Renal cortex interstitium (tissue), 11 donors: ENCODE data around the gene BTN2A1. TPM values are rescaled to one million over a fixed set of nuclear protein-coding genes. Genes with fewer than 3 reads are reported as not detected.
"Not testable (repeated sequence)": the region's sequence is repeated elsewhere in the genome, so short reads cannot be mapped to it uniquely, and the experiment has no call there.

ENCODE experiments used
- DNase-seq, 11 donors: peaks; one replicate each; pipeline ENCODE4 v3.0.0-alpha.2; 2013; ENCODE audit warnings: low read depth in 9 of 11, low spot score in 4 of 11; ENCODE audit errors: extremely low read depth in 1 of 11
- polyA plus RNA-seq, 3 donors: library from polyadenylated mRNA; unstranded; fragments of 120-200 nt; gene quantifications; one replicate each; pipeline ENCODE4 v1.2.1, GENCODE V29; 2013; ENCODE audit not compliant: insufficient read length in 3 of 3

The BTN2A1 gene
- polyA plus RNA-seq, 3 donors: 27.5 to 35.5 (median 30.5) TPM

DNA sequence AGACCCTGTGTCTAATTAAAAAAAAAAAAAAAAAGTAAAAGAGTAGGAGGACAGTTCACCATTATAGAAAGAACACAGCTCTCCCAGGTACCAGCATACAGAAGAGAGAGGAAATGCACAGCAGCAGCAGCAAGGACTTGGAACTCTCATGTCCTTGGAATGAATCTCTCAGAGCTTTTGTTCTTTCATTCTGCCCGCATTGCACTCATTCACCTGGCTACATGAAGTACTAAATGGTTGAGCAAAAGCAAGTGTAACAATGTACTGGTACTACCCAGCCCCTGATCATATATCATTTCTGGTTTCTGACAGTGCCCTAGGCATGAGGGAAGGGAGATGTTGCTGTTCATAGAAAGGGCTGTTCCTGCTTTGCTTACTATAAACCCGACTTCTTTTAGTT lies 29.5 kb upstream of the BTN2A1 start:
- no peak for DNase-seq

DNA sequence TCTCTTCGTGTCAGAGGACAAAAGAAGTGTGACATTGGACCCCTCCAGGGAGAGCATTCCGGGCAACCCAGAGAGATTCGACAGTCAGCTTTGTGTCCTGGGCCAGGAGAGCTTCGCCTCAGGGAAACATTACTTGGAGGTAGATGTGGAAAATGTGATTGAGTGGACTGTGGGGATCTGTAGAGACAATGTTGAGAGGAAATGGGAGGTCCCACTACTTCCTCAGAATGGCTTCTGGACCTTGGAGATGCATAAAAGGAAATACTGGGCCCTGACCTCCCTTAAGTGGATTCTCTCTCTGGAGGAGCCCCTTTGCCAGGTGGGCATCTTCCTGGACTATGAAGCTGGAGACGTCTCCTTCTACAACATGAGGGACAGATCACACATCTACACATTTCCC lies 27.0 kb upstream of the BTN2A1 start:
- no peak for DNase-seq

DNA sequence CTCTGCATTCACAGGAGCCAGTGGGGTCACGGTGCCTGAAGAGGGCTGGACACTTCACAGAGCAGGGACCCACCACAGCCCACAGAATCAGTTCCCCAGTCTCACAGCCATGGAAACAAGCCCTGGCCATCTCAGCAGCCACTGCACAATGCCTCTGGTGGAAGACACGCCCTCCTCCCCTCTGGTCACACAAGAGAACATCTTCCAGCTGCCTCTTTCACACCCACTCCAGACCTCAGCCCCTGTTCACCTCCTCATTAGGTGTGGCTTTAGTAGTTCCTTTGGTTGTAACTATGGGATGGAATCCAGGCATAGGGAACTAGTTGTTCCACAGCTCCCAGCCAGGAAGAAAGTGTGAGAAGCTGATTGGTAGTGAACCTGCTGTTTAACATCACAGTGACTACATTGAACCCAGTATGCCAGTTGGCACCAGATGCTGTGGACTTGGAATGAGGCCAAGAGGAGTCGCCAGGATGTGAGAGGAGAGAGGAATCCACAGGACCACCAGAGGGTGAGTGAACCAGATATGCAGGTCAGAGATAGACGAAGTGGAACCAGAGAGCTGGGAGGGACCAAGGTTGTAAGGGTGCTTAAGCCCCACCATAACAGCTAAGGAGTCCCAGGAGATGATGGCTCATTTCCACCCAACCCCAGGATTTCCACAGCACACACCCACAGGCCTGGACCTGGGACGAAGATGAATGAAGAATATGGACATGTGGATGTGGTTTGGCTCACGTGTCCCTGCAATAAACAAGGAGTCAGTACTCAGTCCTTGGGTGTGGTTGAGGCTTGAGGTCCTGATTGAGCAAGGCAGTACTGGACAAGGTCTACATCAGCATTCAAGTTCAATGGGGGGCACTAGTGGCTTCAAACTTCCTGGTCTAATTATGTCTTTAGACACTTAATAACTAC lies 26.2 kb upstream of the BTN2A1 start:
- no peak for DNase-seq

DNA sequence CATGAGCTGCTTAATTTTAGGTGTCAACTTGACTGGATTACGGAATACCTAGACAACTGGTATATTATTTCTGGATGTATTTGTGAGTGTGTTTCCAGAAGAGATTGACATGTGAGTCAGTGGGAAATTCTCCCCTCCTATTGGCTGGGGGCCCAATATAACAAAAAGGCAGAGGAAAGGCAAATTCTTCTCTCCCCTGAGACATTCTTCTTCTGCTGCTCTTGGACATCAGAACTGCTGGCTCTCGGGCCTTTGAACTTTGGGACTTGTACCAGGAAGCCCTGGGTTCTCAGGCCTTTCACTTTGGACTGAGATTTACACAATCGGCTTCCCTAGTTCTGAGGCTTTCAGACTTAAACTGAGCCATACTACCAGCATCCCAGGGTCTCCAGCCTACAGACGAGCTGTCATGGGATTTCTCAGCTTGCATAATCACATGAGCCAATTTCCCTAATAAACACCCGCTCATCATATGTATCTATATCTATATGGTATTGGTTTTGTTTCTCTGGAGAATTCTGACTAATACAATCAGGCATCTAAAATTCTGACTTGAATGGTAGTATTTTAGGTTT lies 25.0 kb upstream of the BTN2A1 start:
- no peak for DNase-seq

DNA sequence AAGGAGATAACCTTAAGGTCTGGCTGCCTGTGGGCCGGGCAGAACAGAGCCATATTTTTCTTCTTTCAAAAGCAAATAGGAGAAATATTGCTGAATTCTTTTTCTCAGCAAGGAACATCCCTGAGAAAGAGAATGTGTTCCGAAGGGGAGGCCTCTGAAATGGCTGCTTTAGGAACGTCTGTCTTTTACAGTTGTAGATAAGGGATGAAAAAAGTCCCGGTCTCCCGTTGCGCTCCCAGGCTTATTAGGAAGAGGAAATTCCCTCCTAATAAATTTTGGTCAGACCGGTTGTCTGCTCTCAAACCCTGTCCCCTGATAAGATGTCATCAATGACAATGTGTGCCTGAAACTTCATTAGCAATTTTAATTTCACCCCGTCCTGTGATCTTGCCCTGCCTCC lies 24.1 kb upstream of the BTN2A1 start:
- DNase-seq: not testable (repeated sequence)

DNA sequence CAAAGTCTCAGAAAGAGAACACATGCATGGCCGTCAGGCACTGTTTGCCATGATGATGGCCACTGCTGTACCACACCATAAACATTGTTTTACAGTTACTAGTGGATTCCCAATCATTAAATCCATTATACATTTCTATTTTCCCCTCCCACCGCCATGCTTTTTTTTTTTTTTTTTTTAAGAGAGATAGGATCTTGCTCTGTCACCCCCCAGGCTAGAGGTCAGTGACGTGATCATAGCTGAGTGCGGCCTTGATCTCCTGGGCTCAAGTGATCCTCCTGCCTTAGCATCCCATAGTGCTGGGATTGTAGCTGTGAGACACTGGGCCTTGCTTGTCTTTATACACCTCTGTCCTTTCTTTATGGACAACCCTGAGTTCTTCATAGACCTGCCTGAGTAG lies 21.7 kb upstream of the BTN2A1 start:
- DNase-seq: no peak

DNA sequence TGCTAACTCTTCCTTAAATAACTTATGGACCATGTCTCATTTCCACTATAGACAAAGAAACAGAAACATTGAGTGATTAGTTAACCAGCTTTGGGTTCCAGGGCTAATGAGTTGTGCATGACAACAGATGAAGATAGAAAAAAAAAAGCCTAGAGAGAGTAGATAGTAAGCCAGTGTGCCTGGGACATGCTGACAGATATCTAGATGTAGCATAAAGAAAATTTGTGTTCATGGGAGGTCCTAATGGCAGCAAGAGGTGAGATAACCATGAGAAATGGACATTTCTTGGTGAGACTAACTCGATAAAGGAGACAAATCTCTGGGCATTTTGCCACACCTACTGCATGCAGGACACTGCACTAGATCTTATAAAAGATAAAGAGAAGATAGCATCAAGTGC lies 20.2 kb upstream of the BTN2A1 start:
- DNase-seq: no peak

DNA sequence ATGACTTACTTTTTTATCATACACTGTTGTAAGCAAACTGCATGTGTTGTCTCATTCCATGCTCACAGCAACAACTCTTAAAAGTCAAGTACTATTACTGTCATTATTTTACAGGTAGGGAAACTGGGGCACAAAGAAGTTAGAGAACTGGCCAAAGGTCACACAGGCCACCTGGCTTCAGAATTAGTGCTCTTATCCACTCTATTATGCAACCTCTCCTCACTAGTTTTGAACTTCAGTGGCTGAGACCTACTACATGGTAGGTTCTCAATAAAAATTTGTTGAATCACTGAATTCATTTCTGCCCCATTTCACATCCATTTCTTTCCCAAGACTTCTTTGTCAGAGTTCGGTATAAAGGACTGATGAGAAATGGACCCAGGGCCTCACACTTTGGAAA lies 19.8 kb upstream of the BTN2A1 start:
- DNase-seq: no peak

DNA sequence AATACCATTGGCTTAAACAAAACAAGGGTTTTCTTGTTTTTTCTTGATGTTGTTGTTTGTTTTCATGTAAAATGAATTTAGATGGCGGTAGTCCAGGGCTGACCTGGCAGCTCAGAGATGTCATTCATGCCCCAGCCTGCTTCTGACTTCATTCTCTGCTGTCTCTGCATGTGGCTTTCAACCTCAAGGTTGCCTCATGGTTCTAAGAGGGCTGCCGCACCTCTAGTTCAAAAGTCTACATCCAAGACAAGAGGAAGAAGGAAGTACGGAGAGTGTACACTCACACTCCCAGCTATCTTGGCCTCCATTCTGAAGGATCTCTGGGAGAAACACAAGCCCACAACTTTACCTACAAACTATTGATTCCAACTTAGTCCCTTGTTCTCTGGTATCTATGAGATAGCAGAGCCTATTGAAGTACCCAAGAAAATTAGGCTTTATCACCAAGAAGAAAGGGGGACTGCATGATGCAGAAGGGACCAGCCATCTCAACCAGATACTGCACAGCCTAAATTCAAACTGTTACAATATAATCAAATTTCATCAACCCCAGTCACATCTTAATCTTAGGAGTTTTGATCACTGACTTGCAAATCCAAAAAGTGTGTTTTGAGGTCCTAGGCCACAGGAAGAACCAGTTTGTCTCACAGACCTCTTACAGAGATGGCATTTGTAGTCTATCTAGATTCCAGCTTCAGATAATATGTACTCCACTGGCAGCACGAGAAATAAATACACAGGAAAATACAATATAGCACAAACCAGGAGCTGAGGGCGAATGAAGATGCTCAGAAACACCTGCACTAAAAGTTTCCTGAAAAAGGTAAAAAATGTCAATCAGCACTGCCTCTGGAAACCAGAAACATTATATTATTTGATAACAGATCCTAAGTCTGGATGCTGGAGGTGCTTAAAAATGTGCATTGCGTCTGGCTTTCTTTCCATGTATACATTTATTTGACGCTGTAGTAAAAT lies 18.3 kb upstream of the BTN2A1 start:
- DNase-seq: no peak

DNA sequence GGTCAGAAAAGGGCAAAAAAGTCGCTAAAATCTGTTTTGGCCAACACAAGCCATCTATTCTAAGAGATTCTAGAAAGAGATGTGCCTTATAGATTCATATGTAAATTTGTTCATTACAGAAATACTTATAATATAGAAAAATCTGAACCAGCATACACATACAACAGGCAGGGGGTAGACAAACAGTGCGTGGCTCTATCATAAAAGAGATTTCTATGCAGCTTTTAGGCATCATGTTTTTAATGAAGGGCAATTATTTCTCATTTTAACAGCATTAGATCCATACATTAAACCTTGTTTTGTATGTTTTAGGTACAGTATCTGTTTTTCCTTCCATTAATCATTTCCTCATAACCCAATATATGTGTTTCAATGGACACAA lies 16.8 kb upstream of the BTN2A1 start:
- DNase-seq: no peak

DNA sequence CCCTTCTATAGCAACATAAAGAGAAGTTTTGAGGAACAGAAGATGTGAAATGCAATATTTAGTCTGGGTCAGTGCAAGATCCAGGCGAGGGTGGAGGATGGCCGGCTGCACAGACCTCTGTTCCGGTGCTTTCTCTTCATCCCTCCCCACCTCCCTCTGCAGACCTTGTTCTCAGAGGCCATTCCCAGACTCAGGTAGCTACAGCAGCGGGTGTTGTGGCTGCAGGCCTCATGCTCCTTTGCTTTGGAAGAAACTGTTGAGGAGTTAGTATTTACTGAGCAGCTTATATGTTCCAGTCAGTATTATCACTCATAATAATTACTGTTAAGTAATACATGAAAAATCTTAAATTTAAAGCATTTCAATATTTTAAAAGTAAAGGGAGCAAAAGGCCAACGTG lies 15.8 kb upstream of the BTN2A1 start:
- DNase-seq: no peak

DNA sequence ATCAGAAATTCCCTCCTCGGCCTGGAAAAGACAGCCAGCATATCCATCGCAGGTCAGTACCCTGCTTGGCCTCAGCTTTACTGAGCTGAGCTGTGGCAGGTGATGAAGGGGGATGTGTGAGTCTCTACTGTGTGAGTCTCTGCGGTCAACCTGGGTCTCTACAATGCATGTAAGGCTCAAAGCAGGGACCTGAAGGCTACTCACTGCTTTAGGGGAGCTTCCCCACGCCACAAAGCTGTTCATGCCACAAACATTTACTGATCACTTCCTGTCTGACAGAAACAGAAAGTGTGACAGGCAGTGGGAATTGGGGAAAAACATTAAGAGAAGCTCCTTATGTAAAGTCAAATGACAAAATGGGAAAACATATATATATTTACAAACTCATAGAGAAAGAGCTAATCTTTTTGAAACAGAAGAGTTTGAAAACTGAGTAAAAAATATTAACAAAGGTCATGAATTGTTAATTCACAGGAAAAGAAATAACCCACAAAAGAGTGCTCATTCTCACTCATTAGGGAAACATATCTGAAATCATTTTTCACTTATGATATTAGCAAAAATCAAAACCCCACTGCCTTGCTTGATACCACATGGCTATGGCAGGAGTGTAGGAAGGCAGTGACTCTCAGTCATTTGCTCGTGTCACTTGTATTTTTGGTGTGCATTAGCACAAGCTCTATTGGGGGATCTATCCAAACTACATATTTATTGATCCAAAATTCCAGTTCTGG lies 11.7 kb upstream of the BTN2A1 start:
- DNase-seq: no peak

DNA sequence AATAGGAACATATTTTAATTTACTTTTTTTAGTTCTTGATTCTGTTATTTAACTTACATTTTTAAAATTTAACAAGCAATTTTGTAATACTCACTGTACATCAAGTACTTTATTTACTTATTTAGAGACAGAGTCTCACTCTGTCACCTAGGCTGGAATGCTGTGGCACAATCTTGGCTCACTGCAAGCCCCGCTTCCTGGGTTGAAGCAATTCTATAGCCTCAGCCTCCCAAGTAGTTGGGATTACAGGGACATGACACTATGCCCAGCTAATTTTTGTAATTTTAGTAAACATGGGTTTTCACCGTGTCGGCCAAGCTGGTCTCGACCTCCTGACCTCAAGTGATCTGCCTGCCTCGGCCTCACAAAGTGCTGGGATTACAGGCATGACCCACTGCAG lies 10.5 kb upstream of the BTN2A1 start:
- DNase-seq: no peak

DNA sequence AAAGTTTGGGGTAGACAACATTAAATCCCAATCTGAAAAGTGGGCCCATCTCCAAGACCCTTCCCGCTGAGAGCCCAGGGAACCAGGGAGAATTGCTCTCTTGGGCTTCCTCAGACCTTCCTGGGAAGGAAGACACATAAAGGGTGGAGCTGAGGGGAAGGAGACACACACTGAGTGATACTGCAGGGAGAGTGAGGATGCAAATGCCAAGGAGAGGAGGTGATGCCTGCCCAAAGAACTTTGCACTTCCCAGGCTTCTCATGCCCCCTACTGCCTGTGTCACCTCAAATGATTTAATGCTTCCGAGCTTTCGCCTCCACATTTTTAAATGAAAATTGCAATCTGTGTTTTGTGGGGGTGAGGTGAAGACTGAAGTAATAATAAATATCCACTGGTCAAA lies 7.5 kb upstream of the BTN2A1 start:
- no peak for DNase-seq

DNA sequence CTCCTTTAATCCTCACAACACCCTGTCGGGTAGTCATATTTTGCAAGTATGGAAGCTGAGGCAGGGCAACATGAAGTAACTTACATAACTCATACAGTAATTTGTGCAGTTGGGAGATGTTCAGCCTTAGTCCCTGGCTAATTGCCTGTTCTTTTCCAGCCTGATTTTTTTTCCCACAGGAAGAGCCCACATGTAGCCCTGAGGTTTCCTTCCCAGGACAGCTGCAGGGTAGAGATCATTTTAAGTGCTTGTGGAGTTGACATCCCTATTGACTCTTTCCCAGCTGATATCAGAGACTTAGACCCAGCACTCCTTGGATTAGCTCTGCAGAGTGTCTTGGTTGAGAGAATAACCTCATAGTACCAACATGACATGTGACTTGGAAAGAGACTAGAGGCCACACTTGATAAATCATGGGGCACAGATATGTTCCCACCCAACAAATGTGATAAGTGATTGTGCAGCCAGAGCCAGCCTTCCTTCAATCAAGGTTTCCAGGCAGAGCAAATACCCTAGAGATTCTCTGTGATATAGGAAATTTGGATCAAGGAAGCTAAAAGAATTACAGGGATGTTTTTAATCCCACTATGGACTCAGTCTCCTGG lies 5.0 kb upstream of the BTN2A1 start:
- DNase-seq: no peak

DNA sequence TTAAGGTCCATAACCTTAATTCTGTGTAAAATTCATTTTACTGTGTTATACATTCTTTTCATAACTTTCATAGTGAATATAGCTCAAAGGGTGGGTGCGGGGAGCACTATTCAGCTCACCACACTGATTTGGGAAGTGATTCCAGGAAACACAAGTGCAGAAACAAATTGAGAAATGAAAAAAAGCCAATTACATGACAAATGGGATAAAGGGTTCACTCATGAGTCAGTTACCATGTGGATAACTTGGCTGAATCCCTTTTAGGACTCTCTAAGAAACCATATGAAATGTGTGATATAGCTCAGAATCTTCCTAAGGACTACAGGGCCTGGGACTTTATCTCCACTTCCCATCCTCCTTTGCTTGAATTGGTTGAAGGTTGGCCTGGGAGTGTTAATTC lies 3.1 kb upstream of the BTN2A1 start:
- no peak for DNase-seq

DNA sequence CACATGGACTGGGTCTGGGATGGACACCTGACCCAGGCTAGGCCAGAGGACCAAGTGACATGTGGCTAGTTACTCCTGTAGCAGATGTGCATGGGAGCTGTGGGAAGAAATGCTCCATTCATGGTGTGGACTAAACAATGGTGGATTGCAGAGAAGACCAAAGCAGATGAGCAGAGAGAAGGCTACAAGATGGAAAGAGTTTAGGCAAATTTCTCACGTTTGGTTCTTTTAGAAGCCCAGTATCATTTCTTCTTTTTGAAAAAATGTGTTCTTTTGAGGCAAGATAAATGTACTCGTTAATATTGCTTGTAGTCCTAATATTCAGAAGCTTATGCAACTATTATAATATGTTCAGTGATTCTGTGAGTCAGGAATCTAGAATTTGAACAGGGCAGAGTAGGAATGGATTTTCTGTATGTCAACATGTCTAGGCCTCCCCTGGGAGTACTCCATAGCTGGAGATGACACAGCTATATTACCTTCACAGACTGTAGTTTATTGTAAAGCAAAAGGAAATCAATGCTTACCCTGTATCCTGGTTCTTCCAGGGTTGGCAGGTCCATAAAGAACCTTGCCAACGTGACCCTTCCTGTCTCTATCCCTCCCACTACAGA lies 2.3 kb upstream of the BTN2A1 start:
- no peak for DNase-seq

DNA sequence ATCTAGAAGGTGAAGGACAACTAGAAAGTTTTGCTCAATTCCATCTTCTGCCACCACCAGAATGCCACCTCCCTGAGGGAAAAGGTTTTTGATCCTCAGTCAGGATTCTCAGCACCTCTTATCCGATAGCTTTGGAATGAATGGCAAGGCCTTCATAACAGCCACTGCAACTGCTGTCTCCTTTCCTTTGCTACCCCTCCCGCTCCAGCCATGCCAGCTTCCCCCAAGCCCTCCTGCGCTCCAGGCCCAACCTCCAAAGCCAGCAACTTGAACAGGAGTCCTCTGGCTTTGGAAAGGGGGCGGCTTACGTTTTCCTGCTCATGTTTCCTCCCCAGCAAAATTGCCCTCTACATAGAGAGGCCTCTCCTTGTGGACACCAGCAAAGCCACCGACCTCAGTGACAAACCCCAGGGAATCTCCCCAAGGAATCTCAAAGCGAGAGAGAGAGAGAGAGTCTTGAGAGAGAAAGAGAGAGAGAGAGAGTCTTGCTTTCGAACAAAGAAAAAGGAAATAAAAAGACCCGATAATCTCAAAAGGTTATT lies 420 bp upstream of the BTN2A1 start:
- DNase-seq: peak in 2 of 11 donors; percentile 38 to 52
